Peyer's patch (tissue), 4 donors: ENCODE results near the gene PVR.

Experiments
- POLR2A ChIP-seq, 2 donors: fragments of 450-650 bp; IDR thresholded peaks; one replicate each; pipeline ENCODE4 v1.5.1; 2017; ENCODE audit warnings: antibody characterized with exemption in 2 of 2, mild to moderate bottlenecking in 2 of 2, moderate library complexity in 2 of 2
- TF ChIP-seq, protein P1 (sequence below), 6 experiments: fragments of 450-650 bp in 4 of 6; fragments of 200-600 bp in 2 of 6; sonication (generic) in 1 of 6; IDR thresholded peaks; one replicate each; pipeline ENCODE4 v1.5.1; 2017 to 2019; ENCODE audit warnings: antibody characterized with exemption in 6 of 6, mild to moderate bottlenecking in 3 of 6, moderate library complexity in 1 of 6

DNA sequence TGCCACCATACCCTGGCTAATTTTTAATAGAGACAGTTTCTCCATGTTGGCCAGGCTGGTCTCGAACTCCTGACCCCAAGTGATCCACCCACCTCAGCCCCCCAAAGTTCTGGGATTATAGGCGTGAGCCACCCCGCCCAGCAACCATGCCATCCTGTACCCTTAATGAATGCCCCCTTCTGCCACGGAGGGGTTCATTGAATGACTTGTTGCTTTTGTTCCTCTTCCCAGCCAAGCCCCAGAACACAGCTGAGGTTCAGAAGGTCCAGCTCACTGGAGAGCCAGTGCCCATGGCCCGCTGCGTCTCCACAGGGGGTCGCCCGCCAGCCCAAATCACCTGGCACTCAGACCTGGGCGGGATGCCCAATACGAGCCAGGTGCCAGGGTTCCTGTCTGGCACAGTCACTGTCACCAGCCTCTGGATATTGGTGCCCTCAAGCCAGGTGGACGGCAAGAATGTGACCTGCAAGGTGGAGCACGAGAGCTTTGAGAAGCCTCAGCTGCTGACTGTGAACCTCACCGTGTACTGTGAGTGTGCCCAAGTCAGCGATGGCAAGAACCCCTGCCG, 6.0 kb downstream of the PVR start:
- TF ChIP-seq, protein P1, sequence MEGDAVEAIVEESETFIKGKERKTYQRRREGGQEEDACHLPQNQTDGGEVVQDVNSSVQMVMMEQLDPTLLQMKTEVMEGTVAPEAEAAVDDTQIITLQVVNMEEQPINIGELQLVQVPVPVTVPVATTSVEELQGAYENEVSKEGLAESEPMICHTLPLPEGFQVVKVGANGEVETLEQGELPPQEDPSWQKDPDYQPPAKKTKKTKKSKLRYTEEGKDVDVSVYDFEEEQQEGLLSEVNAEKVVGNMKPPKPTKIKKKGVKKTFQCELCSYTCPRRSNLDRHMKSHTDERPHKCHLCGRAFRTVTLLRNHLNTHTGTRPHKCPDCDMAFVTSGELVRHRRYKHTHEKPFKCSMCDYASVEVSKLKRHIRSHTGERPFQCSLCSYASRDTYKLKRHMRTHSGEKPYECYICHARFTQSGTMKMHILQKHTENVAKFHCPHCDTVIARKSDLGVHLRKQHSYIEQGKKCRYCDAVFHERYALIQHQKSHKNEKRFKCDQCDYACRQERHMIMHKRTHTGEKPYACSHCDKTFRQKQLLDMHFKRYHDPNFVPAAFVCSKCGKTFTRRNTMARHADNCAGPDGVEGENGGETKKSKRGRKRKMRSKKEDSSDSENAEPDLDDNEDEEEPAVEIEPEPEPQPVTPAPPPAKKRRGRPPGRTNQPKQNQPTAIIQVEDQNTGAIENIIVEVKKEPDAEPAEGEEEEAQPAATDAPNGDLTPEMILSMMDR (IDR thresholded peaks at IDR 0.05), result no peak
- TF ChIP-seq POLR2A (IDR thresholded peaks at IDR 0.05), result no peak
